ENCODE results near the gene CHSY3.

Gene CHSY3

DNA sequence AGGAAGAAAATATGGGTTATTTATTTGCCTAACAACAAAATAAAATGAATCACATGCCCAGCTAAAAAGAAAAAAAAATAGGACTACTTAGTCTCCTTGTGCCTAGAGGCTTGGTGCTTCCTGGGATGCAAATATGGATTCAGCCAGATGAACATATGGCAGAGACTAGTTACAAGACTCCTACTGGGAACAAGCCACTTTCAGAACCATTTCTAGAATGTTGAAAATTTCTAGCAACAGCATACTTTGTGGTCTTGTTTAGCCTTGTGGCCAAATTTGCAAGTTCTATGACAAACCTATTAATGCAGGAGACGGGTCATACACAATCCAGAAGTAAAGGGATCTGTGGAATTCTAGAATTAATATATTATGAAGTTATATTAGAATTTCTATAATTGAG lies 198.7 kb downstream of the CHSY3 start:
- no peak for DNase-seq

DNA sequence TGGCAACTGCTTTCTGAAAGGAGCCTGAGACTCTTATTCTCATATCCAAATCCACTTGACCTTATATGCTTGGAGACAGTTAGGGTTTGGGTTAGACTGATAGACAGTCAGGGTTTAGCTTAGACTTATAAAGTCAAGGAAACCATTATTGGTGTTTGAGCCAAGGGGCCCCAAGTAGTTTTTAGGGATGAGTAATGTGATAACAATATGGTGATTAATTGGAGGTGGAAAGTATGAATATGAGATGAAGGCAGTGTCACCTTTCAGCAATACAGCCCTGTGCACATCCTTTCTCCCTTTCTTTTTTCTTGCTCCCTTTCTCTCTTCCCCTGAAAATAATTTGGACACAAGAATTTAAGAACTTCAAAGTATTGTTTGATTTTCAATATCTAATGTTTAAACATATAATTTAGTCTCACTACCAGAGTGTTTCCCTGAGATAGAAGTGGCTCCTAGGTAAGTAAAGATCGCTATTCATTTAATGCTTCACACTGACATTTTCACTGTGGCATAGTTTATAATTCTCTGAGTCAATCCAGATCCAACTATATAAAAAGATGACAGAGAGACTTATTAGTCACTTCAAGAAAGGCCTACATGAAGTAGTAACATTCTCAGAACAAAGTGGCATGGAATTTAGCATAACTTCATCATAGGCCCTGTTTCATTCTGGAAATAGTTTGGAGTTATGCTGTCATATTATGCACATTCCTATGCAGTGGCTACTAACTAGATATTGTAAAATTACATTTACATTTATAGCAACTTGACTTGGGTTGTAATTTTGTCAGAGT lies 200.8 kb downstream of the CHSY3 start:
- DNase-seq: no peak

DNA sequence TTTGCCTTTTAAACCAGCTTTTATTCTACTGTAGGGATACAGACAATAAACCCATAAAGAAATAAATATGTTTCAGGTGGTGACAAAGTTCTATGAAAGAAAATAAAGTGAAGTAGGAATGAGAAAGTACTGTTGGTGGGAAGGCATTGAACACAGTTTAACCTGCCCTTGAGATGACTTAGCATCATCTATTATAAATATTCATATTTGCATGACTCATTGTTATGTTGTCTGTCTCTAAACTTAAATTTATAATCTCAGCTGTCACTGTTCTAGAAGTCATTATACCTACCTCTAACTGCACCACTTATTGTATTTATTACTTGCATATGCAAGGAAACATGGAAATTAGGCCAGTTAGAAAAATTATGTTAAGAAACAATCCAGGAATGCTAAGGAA lies 202.2 kb downstream of the CHSY3 start:
- DNase-seq: no peak

DNA sequence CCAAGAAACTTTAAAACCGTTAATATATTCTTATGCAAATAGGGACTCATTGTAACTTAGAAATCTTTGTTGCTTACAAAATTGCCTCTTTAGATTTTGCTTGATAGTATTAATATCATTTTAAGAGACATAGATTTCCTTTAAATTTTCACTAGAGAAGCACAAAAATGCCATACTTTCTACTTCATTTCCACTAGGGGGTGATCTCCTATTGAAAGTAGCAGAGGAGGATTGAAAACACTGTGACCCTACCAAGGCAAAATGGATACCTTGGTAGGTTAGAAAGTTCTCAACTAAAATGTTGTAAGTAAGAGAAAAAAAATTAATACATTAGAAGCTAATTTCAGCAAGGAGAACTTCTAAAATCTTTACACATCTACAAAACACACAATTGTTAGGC lies 204.9 kb downstream of the CHSY3 start:
- DNase-seq: no peak

DNA sequence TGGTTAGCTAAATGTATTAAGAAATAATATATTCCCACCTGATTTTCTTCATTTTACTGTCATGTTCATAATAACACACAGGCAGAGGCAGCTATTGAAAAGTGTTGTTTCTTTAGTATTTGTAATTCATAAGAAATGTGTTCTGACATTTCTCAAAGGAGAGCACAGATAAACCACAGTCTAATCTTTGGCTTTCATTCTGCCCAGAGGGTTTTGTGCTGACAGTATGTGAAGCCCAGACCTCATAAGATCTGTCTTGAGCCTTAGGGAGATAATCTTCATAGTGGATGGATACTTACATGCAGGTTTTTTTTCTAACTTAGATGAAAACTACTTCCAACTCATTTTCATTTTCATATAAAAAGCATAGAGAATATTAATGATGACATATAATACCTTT lies 206.1 kb downstream of the CHSY3 start:
- DNase-seq: no peak

DNA sequence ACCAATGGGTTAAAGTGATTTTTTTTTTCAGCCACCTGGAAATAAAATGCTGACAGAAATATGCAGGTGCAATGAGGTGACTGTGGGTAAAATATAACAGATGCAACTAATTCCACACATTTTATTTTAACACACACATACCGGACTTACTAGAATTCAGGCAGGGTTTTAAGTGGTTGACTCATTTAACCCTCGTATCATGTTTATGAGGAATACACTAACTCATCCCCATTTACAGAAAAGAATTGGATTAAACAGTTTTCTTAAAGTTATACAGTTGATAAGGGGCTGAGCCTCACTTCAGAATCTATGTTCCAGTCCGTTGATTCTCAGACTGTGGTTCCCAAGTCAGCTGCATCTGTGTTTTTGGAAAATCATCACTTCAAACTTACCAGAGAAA lies 207.5 kb downstream of the CHSY3 start:
- no peak for DNase-seq

DNA sequence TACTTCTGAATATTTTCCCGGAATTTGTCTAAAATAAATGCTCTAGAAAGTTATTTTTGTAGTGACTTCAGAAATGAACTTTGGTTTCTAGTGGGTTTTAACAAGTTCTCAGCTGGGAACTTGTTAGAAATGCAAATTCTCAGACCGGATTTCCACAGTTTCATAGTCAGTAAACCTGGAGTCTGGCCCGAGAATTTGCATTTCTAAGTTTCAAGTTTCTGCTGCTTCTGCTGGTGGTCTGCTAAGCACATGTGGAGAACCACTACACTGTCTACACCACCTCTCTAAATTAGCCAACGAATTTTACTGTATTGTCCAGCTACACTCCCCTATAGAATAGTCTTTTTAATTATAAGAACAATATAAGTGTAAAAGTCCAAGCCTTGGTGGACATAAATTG lies 208.0 kb downstream of the CHSY3 start:
- no peak for DNase-seq

DNA sequence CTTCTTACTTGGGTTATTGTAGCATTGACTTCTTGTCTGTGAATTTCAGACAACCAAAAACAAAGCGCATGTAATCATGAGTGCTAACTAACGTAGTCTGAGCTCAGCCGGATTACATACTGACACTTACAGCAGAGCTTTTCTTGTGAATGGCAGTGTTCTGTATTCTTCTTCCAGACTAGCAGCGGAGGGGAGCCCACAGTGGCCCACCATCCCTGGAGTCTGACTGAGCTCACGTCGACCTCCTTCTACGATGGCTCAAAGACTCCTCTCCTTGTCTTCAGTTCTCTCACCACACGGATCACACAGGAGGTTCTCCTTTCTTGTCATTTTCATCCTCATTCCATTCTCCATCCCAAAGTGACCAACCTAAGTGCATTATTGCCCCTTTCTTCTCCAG lies 211.4 kb downstream of the CHSY3 start:
- no peak for DNase-seq

DNA sequence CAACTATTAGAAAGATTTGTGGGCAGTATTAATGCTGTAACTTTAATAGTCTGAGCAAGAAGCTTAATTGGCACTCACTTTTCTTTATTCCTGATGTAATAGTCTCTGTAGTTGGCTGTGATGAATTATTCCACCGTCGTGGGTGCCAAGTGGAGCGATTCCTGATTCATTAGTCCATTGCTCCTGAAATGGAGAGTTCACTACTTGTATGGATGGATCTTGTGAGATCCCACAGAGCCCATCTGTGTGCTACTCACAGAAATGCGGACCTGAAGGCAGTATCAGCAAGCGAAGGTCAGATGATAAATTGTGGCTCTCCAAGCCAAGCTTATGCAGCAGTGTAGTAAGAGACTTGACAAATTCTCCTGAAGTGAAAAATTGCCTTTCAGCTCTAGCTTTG lies 212.2 kb downstream of the CHSY3 start:
- DNase-seq: no peak

DNA sequence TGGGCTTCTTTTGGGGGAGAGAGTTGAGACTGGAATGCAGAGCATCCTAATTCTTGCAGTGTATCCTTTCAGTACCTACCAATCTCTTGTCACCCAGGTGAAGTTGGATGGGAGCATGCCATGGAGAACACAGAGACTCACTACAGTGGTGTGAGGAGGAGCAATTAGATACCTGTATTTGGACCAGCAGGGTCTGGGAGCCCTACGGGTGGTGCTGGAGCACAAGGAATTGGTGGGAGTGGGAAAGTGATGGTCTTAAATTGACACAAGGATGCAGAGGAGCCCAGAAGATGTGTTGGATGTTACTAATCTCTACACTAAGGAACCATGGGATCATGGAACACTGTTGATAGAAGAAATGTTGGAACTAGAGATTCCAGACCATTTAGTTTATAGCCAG lies 212.7 kb downstream of the CHSY3 start:
- no peak for DNase-seq

DNA sequence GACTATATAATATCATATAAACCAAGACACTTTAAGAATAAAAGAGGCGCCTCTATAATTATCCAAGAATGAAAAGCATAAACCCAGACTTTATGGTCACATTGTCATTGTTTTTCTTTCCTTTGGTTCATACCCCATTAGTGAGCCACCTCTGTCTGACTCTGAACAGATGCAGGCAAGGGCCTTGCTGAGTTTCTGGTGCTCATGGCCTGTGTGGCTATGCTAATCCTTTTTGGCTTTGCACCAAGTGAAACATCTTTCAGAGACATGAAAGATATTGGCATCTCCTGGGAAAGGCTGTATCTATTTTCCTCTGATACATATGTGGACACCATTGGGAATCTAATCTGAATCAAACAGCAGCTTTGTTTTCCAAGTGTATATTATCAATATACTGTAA lies 222.5 kb downstream of the CHSY3 start:
- no peak for DNase-seq

DNA sequence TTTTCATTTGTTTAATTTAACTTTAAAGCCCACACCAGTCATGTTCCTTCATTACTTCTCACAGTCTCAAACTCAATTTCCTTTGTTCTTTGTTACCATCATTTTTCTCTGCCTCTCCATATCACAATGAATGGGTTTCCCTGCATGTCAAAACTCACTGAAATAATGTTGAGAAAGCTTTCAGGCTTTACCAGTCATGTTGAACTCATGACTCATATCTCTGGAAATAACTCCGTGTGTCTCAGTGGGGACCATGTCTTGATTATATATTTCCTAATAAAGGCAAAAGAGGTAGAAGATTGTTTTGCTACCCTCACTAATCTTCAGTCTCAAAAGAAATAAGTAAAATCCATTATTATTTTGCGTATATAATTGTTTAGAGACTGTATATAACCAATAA lies 231.2 kb downstream of the CHSY3 start:
- no peak for DNase-seq

DNA sequence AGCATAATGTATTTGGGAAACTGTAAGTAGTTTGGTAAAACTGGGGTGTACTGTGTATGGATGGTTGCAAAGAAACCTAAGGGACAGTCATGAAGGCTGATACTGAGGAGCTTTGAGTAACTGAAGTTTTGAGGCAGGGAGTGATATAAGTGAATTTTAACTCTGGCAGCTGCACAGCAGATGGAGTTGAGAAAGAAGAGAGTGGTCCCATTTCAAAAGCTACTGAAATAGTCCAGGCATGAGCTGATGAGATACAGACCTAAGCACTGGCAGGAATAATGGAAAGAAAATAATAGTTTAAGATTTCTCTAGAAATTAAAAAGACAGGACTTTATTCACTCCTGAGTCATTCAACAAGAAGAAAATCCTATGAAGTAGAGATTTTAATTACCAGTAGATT lies 232.0 kb downstream of the CHSY3 start:
- no peak for DNase-seq

DNA sequence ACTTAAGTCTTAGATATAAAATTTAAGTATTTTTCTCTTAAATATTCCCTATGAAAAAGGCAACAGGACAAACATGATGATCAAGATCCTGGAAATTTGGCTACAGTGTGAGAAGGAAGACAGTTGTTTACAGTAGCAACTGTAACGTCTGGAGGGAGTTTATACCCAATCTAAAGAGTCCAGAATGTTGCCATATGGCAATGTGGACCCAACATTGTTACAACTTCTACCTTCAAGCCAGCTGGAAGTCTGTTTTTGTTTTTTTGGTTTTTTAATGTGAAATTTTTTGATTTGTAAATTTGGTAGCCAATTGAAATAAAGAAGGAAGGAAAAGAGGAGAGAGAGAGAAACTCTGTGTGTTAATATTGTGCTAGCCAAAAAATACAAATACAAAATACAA lies 233.4 kb downstream of the CHSY3 start:
- DNase-seq: no peak

DNA sequence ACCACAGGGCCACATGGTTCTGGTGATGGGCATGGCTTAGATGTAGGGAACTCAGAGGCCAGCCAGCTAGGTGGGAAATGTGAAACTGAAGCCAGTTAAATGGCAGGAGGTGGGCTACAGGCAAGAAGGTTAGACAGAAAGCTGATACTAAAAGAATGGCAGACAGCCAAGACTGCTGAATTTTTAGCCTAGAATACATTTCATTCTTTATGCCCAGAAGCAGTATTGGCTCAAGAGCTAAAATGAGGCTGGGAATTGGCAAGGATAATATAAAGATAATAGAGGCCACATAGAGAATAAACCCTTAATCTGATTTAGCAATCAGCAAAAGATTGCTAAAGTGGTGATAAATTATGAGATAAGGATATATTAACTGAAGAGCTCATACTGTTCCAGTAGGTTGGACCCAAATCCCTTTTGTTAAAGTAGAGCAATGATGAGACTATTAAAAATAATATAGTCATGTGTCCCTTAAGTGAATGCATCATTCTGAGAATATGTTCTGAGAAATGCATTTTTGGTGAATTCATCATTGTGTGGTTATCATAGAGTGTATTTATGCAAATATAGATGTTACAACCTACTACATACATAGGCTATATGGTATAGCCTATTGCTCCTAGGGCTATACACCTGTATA lies 234.3 kb downstream of the CHSY3 start:
- DNase-seq: no peak

DNA sequence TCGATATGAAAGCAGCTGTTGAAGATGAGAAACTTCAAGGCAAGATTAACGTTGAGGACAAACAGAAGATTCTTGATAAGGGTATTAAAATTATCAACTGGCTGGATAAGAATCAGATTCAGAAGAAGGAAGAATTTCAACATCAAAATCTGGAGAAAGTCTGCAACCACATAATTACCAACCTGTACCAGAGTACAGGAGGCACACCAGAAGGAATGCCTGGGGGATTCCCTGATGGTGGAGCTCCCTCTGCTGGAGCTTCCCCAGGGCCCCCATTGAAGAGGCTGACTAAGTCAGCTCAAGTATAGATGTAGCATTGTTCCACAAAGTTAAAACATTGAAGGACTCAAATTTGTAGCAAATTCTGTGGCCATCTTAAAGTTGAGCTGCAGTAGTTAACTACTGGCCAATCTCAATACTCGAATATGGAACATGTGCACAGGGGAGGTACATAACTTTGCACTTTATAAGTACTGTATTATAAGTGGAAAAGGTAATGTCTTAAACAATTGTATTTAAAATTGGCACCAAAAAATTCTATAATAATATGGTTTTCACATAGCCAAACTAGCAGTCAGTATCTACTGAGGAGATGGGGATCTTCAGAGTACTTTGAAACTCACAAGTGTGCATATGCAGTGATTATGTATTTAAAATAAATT lies 237.5 kb downstream of the CHSY3 start:
- DNase-seq: no peak

DNA sequence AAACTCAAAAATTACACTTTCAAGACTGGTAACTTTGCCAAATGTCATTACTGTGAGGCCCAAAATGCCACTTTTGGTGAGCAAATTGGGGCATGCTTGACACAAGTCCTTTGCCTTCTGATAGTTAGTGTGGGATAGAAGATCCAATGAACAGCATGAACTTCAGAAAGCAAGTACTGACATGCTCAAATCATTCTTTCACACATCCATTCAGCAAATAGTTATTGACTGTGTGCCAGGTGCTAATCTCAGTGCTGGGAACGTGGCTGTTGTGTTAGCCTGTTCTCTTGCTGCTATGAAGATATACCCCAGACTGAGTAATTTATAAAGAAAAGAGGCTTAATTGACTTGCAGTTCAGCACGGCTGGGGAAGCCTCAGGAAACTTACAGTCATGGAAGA lies 247.0 kb downstream of the CHSY3 start:
- no peak for DNase-seq

DNA sequence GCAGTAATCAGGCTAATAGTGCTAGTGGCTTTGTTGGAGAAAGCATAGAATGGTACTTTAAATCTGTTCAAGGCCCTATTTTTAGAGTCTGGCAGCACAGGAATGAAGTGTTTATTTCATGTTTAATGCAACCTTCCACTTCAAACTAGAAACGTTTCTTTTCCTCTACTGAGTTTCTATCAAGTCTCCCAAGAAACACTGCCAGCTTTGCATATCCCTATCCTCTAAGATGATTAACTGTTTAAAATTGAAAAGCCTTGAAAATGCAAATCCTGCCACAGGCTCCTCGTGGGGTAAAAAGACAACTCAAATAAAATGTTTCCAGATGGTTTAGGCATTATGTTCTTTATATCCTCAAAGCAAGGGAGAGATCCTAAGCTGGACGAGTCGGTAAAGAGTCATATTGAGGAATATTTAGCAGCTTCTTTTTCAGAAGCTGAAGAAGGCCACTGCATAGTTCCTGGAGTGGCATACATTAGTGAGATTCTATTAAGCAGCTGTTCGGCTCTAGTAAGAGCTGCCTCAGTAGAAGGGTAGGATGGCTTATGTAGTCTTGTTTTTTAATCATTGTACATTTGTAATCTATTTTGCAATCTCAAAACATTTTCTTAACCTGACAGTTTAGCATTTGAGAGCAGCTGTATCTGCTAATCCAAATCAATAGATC lies 251.2 kb downstream of the CHSY3 start:
- DNase-seq: no peak

DNA sequence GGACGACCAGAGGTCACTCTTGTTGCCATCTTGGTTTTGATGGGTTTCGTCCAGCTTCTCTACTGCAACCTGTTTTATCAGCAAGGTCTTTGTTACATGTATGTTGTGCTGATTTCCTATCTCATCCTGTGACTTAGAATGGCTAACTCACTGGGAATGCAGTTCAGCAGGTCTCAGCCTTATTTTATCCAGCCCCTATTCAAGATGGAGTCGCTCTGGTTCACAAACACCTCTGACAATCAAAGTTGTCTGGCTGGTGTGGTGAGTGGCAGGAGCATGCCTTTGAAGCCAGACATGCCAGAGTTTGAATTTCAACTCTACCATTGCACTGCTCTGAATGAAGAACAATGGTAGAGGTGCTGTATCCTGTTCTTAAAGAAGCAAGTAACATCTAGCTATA lies 253.8 kb downstream of the CHSY3 start:
- DNase-seq: no peak

DNA sequence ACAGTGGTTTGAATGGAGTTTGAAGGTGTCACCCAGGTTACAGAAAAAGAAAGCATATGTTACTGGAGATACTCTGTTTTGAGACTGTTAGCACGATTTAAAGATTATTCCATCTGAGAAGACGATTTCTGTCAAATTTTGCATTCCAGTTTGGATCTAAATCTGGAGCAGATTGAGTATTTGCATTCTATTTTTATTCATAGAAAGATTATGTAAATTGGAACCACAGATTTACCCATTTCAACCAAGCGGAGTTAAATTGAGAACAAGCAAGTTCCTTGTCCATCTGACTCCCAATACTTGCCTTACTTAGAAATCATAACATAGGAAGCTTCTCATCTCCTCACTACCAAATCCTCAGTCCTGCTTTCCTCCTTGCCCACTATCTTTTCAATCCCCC lies 255.7 kb downstream of the CHSY3 start:
- DNase-seq: no peak

DNA sequence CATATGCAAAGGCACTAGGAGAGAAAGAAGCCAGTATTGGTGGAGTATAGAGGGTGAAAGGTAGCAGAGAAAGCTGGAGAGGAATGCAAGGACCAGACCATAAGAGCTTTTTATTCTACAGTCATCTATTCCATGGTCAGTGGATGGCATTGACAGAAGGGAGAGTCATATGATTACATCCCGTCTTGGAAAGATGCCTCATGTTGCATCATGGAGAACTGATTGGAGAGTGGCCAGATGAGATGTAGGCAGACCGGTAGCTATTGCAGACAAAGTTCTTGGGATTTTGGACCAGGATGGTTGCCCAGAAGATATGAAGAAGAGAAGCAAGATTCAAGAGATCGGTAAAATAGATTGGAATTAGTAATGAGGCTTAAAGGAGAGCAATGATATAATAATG lies 260.7 kb downstream of the CHSY3 start:
- DNase-seq: no peak

DNA sequence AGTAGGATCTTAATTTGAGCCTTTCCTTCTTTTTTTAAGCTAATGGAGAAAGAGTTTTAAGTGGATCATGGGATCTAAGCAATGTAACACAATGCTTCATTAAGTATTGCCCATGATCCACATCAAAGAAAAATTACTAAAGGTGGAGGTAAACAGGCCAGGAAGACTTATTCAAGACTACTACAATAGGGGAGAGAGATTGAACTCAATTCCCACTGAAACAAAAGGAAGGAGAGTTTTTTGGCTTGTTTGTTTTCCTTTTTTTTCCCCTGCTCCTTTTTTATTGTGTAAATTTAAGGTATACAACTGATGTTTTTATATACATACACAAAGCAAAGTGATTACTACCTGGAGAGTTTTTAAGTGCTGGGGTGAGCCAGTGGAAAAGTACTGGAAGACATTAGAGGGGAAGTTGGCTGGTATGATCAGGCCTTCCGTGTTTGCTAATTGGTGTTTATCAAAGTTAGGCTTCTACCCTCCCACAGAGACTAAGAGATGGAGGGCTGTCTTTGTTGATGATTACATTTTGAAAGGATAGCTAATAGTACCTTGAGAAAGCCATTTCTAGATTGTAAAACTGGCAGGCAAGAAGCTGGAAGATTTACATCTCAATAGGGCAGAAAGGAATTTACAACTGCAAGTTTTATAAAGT lies 262.7 kb downstream of the CHSY3 start:
- no peak for DNase-seq

DNA sequence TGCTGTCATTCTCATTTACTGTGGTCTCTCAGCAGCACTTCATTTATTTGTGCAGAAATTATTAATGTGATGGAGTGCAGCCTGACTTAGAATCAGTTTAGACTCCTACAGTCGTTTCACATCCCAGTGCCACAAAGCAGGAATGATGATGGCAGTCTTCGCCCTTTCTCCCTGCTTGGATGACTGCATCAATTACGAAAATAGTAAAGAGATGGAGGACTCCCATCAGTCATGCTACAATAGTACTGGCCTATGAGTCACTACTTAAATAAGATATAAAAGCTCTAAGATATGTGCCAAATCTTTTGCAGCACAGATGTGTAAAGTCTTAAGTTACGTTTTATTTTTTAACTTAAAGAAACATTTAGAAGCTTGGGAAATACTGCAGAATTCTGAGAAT lies 263.9 kb downstream of the CHSY3 start:
- no peak for DNase-seq
